Stimulated activated CD8-positive, alpha-beta memory T cell treated with anti-CD3 and anti-CD28 coated beads, Interleukin-12 subunit alpha, Interleukin-12 subunit beta, amount 100 ng/mL, for 4 hours (primary cell): ENCODE measurements around the gene TPCN1.

ENCODE experiments used
- DNase-seq: peaks from one replicate; pipeline ENCODE4 v3.0.0-alpha.2; 2020; ENCODE audit warnings: low read depth

Gene TPCN1

DNA sequence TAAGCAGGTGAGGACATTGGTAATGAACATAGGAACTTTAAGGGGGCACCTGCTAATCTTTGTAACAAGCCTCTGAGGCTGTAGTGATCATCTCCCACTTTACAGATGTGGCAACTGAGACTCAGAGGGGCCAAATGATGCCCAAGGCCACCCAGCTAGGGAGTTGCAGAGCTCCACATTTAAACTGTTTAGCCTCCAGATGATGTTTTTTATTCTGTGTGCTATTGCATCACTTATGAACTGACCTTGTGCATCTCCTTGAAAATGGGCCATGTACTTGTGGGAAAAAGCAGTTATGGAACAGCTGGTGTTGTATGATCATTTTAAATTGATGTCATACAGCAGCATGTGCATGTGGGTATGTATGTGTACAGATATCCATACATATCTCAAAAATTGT is 41.4 kb downstream of the TPCN1 start:
- DNase-seq: no peak

DNA sequence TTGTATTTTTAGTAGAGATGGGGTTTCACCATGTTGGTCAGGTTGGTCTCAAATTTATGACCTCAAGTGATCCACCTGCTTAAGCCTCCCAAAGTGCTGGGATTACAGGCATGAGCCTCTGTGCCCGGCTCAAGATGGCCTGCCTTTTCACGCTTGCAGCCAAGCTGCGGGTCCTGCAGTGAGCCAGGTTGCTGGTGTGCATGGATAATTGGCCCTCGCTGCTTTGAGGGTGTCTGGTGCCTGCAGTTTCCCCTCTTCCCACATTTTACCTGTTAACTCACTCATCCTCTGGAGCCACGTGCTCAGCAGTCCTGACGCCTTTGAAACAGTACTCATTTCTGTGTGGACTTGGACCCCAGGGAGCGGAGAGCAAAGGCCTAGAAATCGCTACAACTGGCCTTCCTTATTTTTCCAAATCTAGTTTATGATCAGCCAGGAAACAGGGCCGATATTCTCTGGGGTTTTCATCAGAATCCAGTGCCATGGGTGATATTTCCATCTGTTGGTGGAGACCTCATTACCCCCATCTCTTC is 42.2 kb downstream of the TPCN1 start:
- DNase-seq: no peak

- DNase-seq: no peak
Observed at GRCh38 chr12:113266106-113266895, 45.0 kb downstream of the TPCN1 start.

DNA sequence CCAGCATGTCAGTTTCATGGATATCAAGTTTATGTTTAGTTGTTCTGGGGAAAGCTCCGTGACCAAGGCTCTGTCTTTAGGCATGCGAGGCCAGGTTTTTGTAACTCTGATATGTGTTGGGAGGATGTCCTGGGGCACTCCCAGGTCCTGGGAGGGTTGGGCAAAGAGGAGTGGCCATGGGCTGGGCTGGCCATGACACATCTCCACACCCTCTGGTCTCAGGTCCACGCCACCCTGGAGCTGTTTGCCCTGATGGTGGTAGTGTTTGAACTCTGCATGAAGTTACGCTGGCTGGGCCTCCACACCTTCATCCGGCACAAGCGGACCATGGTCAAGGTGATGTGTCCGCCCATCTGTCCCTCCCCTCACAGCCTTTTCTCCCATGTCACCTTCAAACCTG is 46.4 kb downstream of the TPCN1 start:
- no peak for DNase-seq

- no peak for DNase-seq
Observed at GRCh38 chr12:113268136-113268535, 46.9 kb downstream of the TPCN1 start.

DNA sequence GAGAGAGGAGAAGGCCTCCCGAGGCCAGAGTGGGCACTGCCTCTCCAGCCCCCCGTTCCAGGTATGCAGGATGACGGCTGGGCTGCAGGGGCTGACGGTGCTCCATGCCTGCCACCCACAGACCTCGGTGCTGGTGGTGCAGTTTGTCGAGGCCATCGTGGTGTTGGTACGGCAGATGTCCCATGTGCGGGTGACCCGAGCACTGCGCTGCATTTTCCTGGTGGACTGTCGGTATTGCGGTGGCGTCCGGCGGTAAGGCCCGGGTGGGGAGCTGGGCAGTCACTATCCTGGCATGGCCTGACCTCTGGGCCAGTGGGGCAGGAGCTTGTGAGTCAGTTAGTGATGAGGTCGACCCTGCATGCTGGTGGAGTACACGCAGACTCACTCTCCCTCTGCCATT is 47.4 kb downstream of the TPCN1 start:
- DNase-seq: no peak

DNA sequence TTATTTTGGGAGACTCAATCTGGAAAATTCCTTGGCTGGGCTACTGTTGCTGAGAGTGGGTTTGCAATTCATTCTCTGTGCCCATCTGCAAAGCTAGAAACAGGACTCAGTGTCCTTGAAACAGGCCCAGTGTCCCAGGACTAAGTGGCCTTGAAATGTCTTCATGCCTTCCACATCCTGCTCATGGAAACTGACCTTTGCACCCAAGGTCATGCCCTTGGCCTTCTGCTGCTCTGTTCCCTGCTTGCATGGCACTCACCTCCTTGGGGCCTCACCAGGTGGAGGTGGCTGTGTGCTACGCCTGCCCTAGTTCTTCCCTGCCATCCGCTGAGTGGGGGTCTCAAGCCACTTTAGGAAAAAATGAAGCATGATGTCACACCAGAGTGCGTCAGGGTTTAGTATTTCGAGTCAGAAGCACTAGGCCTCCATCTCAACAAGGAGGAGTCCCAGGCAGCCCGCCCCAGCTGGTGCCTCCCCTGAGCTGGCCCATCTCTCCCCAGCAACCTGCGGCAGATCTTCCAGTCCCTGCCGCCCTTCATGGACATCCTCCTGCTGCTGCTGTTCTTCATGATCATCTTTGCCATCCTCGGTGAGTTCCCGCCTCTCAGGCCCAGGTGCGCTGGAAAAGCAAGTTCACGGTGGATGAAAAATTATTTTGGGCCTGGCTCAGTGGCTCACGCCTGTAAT is 48.1 kb downstream of the TPCN1 start:
- no peak for DNase-seq

DNA sequence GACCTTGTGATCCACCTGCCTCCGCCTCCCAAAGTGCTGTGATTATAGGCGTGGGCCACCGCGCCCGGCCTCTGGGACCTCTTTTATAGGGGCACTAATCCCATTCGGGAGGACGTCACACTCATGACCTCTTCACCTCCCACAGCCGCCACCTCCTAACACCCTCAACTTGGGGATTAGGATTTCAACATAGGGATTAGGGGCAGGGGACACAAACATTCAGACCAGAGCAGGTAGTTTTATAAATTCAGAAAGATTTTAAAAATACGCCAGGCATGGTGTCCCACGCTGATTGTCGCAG is 49.4 kb downstream of the TPCN1 start:
- DNase-seq: no peak

GRCh38 chr12:113271466-113271852 is 50.2 kb downstream of the TPCN1 start:
- no peak for DNase-seq

DNA sequence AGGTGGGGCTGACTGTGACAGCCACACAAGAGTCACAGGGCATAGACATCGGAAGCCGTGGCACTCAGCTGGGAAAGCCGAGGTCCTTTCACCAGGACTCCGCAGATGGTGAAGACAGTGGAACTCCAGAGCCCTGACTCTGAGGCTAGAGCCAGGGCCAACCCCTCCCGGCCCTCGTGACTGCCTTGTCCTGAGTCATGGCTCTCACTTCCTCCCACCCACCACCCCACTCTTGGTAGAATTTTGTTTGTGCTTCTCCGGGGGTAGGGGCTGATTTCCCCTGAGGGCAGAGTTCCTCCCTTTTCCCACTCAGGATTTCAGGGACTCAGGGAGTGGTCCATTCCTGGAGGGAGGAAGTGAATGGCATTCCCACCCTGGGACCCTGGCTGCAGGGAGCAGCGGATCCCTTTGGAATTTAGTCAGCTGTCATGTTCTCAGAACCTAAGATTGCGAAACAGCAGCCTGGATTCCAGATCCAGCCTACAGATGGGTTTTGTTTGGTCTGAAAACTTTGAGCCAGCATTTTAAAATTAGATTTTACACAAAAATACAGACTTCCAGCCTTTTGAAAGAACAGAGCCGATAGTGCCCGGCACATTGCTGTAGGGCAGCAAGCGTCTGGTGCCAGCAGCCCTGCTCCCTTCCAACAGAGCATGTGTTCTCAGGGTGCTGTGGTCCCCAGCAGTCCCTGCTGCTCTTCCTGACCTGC is 50.7 kb downstream of the TPCN1 start:
- no peak for DNase-seq

- no peak for DNase-seq
Observed at GRCh38 chr12:113273053-113273725, 51.9 kb downstream of the TPCN1 start.

- DNase-seq: no peak
Observed at GRCh38 chr12:113274848-113275247, 53.6 kb downstream of the TPCN1 start.

DNA sequence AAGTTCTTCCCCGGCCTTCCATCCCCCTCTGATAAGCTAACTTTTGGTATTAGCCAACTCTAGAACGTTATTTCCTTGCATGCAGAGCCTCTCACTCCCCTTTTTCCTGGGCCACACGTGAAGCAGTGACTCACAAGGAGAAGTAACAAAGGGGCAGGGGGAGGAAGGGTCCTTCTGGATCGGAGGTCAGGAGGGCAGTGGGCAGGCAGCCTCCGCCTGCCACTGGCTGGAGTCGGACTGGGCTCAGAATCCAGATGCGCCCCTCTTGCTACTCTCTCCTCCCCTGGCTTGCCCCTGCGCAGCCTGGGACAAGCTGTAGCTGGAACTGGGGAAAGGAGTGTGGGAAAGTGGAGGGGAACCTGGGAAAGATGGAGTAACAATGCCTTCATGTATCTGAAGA is 55.0 kb downstream of the TPCN1 start:
- DNase-seq: no peak

- DNase-seq: no peak
Observed at GRCh38 chr12:113276946-113277500, 55.8 kb downstream of the TPCN1 start.

DNA sequence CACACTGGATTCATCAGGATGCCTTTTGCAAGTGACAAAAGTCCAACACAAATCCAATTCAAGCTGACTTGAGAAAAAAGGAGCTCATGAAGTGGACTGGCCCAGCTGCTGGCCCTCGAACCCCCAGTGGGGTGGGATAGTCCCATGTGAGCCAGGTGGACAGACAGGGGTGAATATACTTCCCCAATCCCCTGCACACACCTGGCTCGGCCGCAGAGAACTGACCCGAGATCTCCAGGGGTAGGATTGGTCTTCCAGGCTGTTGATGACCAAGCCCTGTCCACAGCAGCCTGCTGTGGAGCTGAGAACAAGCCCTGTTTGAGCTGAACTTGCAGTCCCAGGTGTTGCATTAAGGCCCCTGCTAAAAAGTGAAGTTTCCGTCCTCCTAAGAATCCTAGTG is 56.2 kb downstream of the TPCN1 start:
- no peak for DNase-seq

DNA sequence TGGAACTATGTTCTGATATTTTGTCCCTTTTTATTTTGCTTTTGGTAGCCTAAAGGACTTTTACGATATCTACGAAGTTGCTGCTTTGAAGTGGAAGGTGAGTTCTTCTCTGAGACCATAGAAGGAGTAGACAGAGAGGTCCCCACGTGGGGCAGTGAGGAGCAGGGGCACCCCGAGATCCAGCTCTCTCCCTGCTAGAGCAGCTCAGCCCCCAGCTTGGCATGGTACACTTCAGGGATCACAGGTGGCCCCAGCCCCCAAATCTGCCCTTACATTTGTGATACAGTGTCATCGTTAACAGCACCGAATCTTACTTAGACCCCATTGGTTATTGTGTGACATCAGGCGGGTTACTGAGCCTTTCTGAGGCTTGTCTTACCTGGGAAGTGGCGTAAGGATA is 56.9 kb downstream of the TPCN1 start:
- no peak for DNase-seq

GRCh38 chr12:113278633-113279032 is 57.4 kb downstream of the TPCN1 start:
- DNase-seq: no peak

DNA sequence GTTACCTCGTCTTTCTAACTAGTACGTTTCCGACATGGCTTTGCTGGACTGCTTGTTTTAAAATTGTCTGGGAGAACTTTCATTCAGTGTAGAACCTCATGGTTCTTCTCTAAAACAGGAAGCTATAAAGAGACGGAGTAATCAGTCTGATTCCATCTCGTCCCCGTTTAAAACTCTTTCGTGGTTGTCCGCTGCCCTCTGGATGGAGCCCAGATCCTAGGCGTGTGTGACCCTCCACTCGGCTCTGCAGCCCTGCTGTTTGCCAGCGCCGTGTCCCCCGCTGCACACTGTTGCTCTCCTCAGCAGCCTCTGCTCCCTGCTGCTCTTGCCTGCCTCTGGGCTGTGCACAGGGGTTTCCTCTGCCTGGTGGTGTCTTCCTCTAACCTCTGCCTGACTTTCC is 63.5 kb downstream of the TPCN1 start:
- DNase-seq: no peak

- no peak for DNase-seq
Observed at GRCh38 chr12:113285679-113286610, 64.7 kb downstream of the TPCN1 start.

DNA sequence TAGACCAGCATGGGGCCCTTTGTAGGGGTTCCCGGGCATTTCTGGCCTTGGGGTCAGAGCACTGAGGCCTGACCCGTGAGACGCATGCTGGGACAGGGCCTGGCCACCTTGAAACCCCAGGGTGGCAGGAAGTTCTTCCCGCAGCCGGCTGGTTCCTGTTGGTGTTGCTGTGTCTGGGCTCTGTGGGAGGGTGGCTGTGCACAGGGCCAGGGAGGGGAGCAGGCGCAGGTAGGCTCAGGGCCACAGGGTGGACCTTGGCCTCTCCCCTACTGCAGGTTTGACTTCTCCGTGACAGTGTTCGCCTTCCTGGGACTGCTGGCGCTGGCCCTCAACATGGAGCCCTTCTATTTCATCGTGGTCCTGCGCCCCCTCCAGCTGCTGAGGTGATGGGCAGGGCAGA is 65.4 kb downstream of the TPCN1 start:
- no peak for DNase-seq
